Measurements from ENCODE around the gene C1orf35. TPM values are rescaled to one million over a fixed set of nuclear protein-coding genes. Genes with fewer than 3 reads are reported as not detected.

The C1orf35 gene
- total RNA-seq, 1 donor from 2014 or later: 11.8 TPM

DNA sequence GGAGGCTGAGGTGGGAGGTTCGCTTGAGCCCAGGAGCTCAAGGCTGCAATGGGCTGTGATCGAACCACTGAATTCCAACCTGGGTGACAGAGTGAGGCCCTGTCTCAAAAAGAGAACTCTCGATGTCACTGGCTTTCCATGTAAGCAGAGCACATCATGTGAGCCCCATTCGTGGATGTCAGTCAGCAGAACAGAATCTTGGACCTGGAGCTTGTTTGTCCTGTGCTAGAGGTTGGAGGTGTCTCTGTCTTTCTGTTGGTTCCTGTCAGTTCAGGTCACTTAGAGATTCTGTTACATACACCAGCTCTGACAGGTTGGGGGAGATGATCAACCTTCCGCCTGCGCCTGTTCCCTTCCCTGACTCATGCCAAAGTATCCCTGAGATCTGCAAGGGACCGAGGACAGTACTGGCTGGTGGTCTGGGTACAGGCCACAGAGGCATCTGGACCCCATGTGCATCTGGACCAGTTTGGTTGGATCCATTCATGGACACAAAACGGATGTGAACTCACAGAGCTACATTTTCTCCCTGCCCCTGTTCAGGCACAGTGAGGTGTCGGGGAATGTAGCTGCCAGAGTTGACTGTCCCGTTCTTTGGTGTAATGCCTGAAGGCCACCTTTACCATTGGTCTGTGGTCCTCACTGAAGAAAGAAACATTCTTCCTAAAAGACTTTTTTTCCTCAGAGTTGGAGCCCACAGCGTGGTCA lies 10.6 kb downstream of the C1orf35 start:
- Histone ChIP-seq H3K4me1 (no peaks in the 10 kb centered on the region), H3K27ac (no peak overlapping the region), H3K27me3 (no peaks in the 10 kb centered on the region), H3K36me3 (no peaks in the 10 kb centered on the region), H3K79me2 (ENCODE audit: low read depth) (peaks cover 98% of the 10 kb centered on the region), H3K9me3 (ENCODE audit: low read depth) (no peaks in the 10 kb centered on the region), H4K20me1 (ENCODE audit: low read depth) (peaks cover 72% of the 10 kb centered on the region), H3K9ac (no peak overlapping the region), H3F3A (ENCODE audit: low read depth) (no peaks in the 10 kb centered on the region), H2AFZ (replicated peaks) (no peak overlapping the region), H3K4me3 (no peak overlapping the region), H3K4me2 (no peak overlapping the region)
- DNase-seq (ENCODE audit: low spot score): no peak
- Mint-ChIP-seq H3K27ac (no peak overlapping the region), H3K4me3 (no peak overlapping the region), H3K9me3 (peaks cover 41% of the 10 kb centered on the region), H3K4me1 (peaks cover 23% of the 10 kb centered on the region), H3K36me3 (peaks cover 68% of the 10 kb centered on the region), H3K27me3 (ENCODE audit: insufficient read depth, low read depth) (peaks cover 8% of the 10 kb centered on the region)
- TF ChIP-seq EZH2 (IDR thresholded peaks at IDR 0.05) (no peak), EZH2phosphoT487 (IDR thresholded peaks at IDR 0.05) (no peak)
- TF ChIP-seq, protein P1, sequence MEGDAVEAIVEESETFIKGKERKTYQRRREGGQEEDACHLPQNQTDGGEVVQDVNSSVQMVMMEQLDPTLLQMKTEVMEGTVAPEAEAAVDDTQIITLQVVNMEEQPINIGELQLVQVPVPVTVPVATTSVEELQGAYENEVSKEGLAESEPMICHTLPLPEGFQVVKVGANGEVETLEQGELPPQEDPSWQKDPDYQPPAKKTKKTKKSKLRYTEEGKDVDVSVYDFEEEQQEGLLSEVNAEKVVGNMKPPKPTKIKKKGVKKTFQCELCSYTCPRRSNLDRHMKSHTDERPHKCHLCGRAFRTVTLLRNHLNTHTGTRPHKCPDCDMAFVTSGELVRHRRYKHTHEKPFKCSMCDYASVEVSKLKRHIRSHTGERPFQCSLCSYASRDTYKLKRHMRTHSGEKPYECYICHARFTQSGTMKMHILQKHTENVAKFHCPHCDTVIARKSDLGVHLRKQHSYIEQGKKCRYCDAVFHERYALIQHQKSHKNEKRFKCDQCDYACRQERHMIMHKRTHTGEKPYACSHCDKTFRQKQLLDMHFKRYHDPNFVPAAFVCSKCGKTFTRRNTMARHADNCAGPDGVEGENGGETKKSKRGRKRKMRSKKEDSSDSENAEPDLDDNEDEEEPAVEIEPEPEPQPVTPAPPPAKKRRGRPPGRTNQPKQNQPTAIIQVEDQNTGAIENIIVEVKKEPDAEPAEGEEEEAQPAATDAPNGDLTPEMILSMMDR (IDR thresholded peaks at IDR 0.05): no peak

DNA sequence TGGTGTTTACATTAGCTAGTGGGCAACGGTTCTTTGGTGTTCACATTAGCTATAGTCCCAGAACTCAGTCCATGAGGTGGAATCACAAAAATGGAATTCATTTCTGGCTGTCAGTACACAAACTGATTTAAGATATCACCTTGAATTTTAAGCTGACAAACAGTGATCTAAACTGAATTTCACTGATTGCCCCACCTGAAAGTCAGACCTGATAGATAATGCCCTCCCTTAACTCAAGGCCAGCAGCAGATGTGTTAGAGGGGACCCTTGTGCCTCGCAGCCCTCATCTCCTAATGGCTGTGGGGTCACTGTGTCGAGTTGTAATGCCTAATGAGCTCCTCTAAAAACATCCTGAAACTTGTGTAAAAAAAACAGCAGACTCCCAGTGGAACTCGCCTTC lies 12.0 kb downstream of the C1orf35 start:
- no peak overlapping the region for H3K4me3 Mint-ChIP-seq

DNA sequence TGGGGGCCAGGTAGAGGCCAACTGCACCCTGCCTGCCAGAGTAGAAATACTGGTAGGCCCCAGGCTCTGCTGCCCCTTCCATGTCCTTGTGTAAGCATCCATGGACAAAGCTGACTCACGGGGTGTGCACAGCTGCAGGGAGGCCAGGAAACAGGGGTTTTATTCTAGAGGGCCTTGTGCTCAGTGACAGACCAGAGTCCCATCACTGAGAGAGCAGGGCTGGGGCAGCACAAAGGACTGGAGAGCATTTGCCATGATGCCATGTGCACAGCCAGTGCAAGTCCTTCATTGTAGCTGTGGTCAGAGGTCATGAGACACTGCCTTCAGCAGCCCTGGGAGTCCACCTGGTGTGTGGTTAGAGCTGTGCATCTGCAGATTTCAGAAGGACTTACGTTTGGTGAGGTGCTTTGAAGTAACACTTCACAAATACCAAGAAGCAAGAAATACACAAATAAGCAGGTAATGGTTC lies 12.5 kb downstream of the C1orf35 start:
- peaks cover 39% of the 10 kb centered on the region for H3K9me3 Mint-ChIP-seq
- DNase-seq (ENCODE audit: low spot score): no peak
- no peaks in the 10 kb centered on the region for H3K9me3 ChIP-seq (ENCODE audit: low read depth)
- H2AFZ ChIP-seq (replicated peaks): no peak overlapping the region
- H3K79me2 ChIP-seq (ENCODE audit: low read depth): peaks cover 100% of the 10 kb centered on the region
- peaks cover 72% of the 10 kb centered on the region for H4K20me1 ChIP-seq (ENCODE audit: low read depth)
- TF ChIP-seq EZH2phosphoT487 (IDR thresholded peaks at IDR 0.05): no peak
- no peak for TF ChIP-seq EZH2 (IDR thresholded peaks at IDR 0.05)
- TF ChIP-seq, protein P1 (IDR thresholded peaks at IDR 0.05): no peak
- no peaks in the 10 kb centered on the region for H3K27me3 ChIP-seq
- no peak overlapping the region for H3K4me3 Mint-ChIP-seq
- H3K36me3 ChIP-seq: no peaks in the 10 kb centered on the region
- H3K27ac ChIP-seq: no peak overlapping the region
- no peak overlapping the region for H3K4me2 ChIP-seq
- H3K36me3 Mint-ChIP-seq: peaks cover 63% of the 10 kb centered on the region
- peaks cover 6% of the 10 kb centered on the region for H3K27me3 Mint-ChIP-seq (ENCODE audit: insufficient read depth, low read depth)
- peaks cover 29% of the 10 kb centered on the region for H3K4me1 Mint-ChIP-seq
- no peak overlapping the region for H3K4me3 ChIP-seq
- H3K9ac ChIP-seq: no peak overlapping the region
- no peaks in the 10 kb centered on the region for H3K4me1 ChIP-seq
- H3F3A ChIP-seq (ENCODE audit: low read depth): no peaks in the 10 kb centered on the region
- H3K27ac Mint-ChIP-seq: no peak overlapping the region

More for the DNA sequence above, 12.0 kb downstream of the C1orf35 start:
- no peaks in the 10 kb centered on the region for H3K4me1 ChIP-seq
- H3K9ac ChIP-seq: no peak overlapping the region
- Mint-ChIP-seq H3K4me1 (peaks cover 31% of the 10 kb centered on the region), H3K27me3 (ENCODE audit: insufficient read depth, low read depth) (peaks cover 8% of the 10 kb centered on the region), H3K9me3 (peaks cover 41% of the 10 kb centered on the region), H3K36me3 (peaks cover 68% of the 10 kb centered on the region), H3K27ac (peak overlapping the region; percentile 57)
- H3K27ac ChIP-seq: no peak overlapping the region
- TF ChIP-seq, protein P1 (IDR thresholded peaks at IDR 0.05): no peak
- TF ChIP-seq EZH2 (IDR thresholded peaks at IDR 0.05): no peak
- TF ChIP-seq EZH2phosphoT487 (IDR thresholded peaks at IDR 0.05): no peak
- H3K36me3 ChIP-seq: no peaks in the 10 kb centered on the region
- no peaks in the 10 kb centered on the region for H3F3A ChIP-seq (ENCODE audit: low read depth)
- no peak for DNase-seq (ENCODE audit: low spot score)
- no peak overlapping the region for H3K4me3 ChIP-seq
- peaks cover 100% of the 10 kb centered on the region for H3K79me2 ChIP-seq (ENCODE audit: low read depth)
- no peak overlapping the region for H2AFZ ChIP-seq (replicated peaks)
- H4K20me1 ChIP-seq (ENCODE audit: low read depth): peaks cover 72% of the 10 kb centered on the region
- H3K4me2 ChIP-seq: no peak overlapping the region
- no peaks in the 10 kb centered on the region for H3K9me3 ChIP-seq (ENCODE audit: low read depth)
- no peaks in the 10 kb centered on the region for H3K27me3 ChIP-seq

Measured in neural progenitor cell (in vitro differentiated cells).